Posterior cingulate gyrus (tissue), 11 donors: ENCODE data around the gene ADAP1.

Source experiments
- DNase-seq, 10 donors: peaks; one replicate each; pipeline versions ENCODE4 v3.0.0 to v3.0.0-alpha.2; 2020 to 2021; ENCODE audit warnings: mixed read lengths in 3 of 10
- intact Hi-C: fragments of 100-400 bp; cut with DNase I; formaldehyde crosslinking; loops from one replicate; pipeline ENCODE4 v1.15.1; 2023

Gene ADAP1

GRCh38 chr7:888081-889024 lies 66.1 kb downstream of the ADAP1 start:
- intact Hi-C loops = no loop called here
- peak in 7 of 10 donors; percentile 57 to 94 (median 72) for DNase-seq

GRCh38 chr7:887488-887820 lies 67.0 kb downstream of the ADAP1 start:
- DNase-seq = peak in 3 of 10 donors; percentile 7 to 68 (median 67)
- intact Hi-C loops = no loop called here

GRCh38 chr7:886626-887487 lies 67.6 kb downstream of the ADAP1 start:
- intact Hi-C loops = no loop called here

GRCh38 chr7:885893-886625 lies 68.4 kb downstream of the ADAP1 start:
- peak in 4 of 10 donors; percentile 6 to 77 (median 42) for DNase-seq

More at GRCh38 chr7:886626-887487, 67.6 kb downstream of the ADAP1 start:
- DNase-seq = peak in 4 of 10 donors; percentile 25 to 78 (median 64)

GRCh38 chr7:885261-885892 lies 69.1 kb downstream of the ADAP1 start:
- intact Hi-C loops = no loop called here
- peak in 5 of 10 donors; percentile 7 to 79 (median 69) for DNase-seq

More at GRCh38 chr7:885893-886625, 68.4 kb downstream of the ADAP1 start:
- intact Hi-C loops = no loop called here

GRCh38 chr7:884191-885003 lies 70.1 kb downstream of the ADAP1 start:
- peak in 4 of 10 donors; percentile 12 to 78 (median 44) for DNase-seq

GRCh38 chr7:883055-884021 lies 71.1 kb downstream of the ADAP1 start:
- peak in 5 of 10 donors; percentile 5 to 89 (median 51) for DNase-seq
- intact Hi-C loops = no loop called here

More at GRCh38 chr7:884191-885003, 70.1 kb downstream of the ADAP1 start:
- intact Hi-C loops = no loop called here

- peak in 3 of 10 donors; percentile 9 to 69 (median 36) for DNase-seq
Measured at GRCh38 chr7:882336-883035, 72.0 kb downstream of the ADAP1 start.

GRCh38 chr7:881441-882234 lies 72.8 kb downstream of the ADAP1 start:
- intact Hi-C loops = no loop called here
- DNase-seq = peak in 2 of 10 donors; percentile 22 to 25

More at GRCh38 chr7:882336-883035, 72.0 kb downstream of the ADAP1 start:
- intact Hi-C loops = no loop called here

GRCh38 chr7:880450-880849 lies 74.0 kb downstream of the ADAP1 start:
- DNase-seq = no peak
- intact Hi-C loops = no loop called here

- intact Hi-C loops = no loop called here
- DNase-seq = peak in 1 of 10 donors; percentile 4
Measured at GRCh38 chr7:879706-880105, 74.8 kb downstream of the ADAP1 start.

- DNase-seq = peak in 1 of 10 donors; percentile 86
Measured at GRCh38 chr7:879093-879492, 75.4 kb downstream of the ADAP1 start.

GRCh38 chr7:877312-878232 lies 76.9 kb downstream of the ADAP1 start:
- DNase-seq = peak in 1 of 10 donors; percentile 81
- intact Hi-C loops = no loop called here

More at GRCh38 chr7:879093-879492, 75.4 kb downstream of the ADAP1 start:
- intact Hi-C loops = no loop called here

GRCh38 chr7:876972-877311 lies 77.5 kb downstream of the ADAP1 start:
- no peak for DNase-seq
- intact Hi-C loops = no loop called here
